Stimulated activated naive CD8-positive, alpha-beta T cell treated with anti-CD3 and anti-CD28 coated beads, Interleukin-15, amount 100 ng/mL, for 72 hours (primary cell): ENCODE measurements around the gene MYDGF.
"Not testable (repeated sequence)": the region's sequence is repeated elsewhere in the genome, so short reads cannot be mapped to it uniquely, and the experiment has no call there.

ENCODE experiments used
- ATAC-seq: fragments of 150-1000 bp; cut with Tn5 transposase; 2 replicates; pipeline ENCODE4 v1.10.0; 2021; ENCODE audit warnings: mild to moderate bottlenecking, moderate library complexity
- DNase-seq, 2 donors: peaks; one replicate each; pipeline ENCODE4 v3.0.0; 2021 to 2022
- H3K27ac Mint-ChIP-seq, 2 donors: one replicate each; pipeline ENCODE4 v1.8.0; 2022; ENCODE audit warnings: mild to moderate bottlenecking in 2 of 2, mixed read lengths in 2 of 2, moderate library complexity in 2 of 2
- H3K27me3 Mint-ChIP-seq: one replicate; pipeline ENCODE4 v1.8.0; 2022; ENCODE audit warnings: mixed read lengths
- H3K4me1 Mint-ChIP-seq: one replicate; pipeline ENCODE4 v1.8.0; 2022; ENCODE audit warnings: mild to moderate bottlenecking, mixed read lengths
- H3K4me3 Mint-ChIP-seq, 2 donors: one replicate each; pipeline ENCODE4 v1.8.0; 2022; ENCODE audit warnings: mild to moderate bottlenecking in 2 of 2, mixed read lengths in 2 of 2, moderate library complexity in 1 of 2
- H3K9me3 Mint-ChIP-seq, 2 donors: one replicate each; pipeline ENCODE4 v1.8.0; 2022; ENCODE audit warnings: mixed read lengths in 2 of 2

The MYDGF gene

GRCh38 chr19:4690361-4690760 lies 20.2 kb upstream of the MYDGF start:
- H3K4me1 Mint-ChIP-seq, result no peaks in the 10 kb centered on the region
- DNase-seq (no peak), ATAC-seq (no peak)
- H3K27me3 Mint-ChIP-seq, result no peaks in the 10 kb centered on the region
- peak overlapping the region in 1 of 2 donors; percentile 42 for H3K27ac Mint-ChIP-seq
- no peaks in the 10 kb centered on the region for H3K9me3 Mint-ChIP-seq
- no peak overlapping the region for H3K4me3 Mint-ChIP-seq

- H3K27ac Mint-ChIP-seq, result no peak overlapping the region
- no peaks in the 10 kb centered on the region for H3K4me1 Mint-ChIP-seq
- no peaks in the 10 kb centered on the region for H3K9me3 Mint-ChIP-seq
- H3K27me3 Mint-ChIP-seq, result no peaks in the 10 kb centered on the region
- H3K4me3 Mint-ChIP-seq, result no peak overlapping the region
- DNase-seq, result no peak
- no peak for ATAC-seq
Measured at GRCh38 chr19:4689403-4689802, 19.3 kb upstream of the MYDGF start.

DNA sequence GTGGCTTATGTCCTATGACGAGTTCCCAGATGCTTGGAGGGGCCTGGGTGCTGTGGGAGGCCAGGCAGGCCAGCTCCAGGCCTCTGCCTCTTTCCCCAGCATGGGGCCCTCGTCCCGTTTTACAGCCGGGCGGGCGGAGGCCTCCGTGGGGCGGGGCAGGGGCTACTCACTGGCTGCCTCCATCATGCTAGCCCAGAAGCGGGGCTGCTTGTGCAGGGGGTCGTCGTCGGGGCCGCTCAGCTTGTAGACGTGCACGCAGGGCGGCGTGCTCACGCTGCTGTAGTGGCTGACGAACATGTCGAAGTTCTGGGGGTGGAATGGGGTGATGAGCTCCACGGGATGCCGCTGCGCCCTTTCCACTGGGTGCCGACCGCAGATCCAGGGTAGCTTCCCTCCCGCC lies 18.4 kb upstream of the MYDGF start:
- no peaks in the 10 kb centered on the region for H3K27me3 Mint-ChIP-seq
- DNase-seq (no peak), ATAC-seq (no peak)
- H3K9me3 Mint-ChIP-seq, result no peaks in the 10 kb centered on the region
- no peak overlapping the region for H3K27ac Mint-ChIP-seq
- no peaks in the 10 kb centered on the region for H3K4me1 Mint-ChIP-seq
- no peak overlapping the region for H3K4me3 Mint-ChIP-seq

GRCh38 chr19:4687396-4687795 lies 17.3 kb upstream of the MYDGF start:
- Mint-ChIP-seq H3K27me3 (no peaks in the 10 kb centered on the region), H3K4me3 (no peak overlapping the region), H3K27ac (no peak overlapping the region), H3K4me1 (no peaks in the 10 kb centered on the region), H3K9me3 (no peaks in the 10 kb centered on the region)
- no peak for DNase-seq
- ATAC-seq, result no peak

DNA sequence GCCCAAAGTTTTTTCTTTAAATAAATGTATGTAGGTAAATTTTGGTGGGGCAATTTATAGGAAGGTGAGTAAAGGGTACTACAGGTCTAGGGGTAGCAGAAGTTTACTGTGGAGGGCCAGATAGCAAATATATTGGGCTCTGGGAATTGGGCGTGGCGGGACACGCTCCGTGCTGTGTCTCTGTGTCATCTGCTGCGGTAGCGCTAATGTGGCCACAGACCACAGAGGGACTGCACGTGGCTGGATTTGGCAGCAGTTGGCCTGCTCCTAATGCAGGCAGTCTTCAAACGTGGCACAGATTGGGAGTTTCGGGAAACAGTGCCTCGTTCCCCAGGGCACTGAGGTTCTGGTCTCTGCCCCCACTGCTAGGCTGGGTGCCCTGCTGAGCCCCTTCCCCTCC lies 16.6 kb upstream of the MYDGF start:
- no peak for ATAC-seq
- Mint-ChIP-seq H3K27ac (peak overlapping the region in 1 of 2 donors; percentile 78), H3K9me3 (no peaks in the 10 kb centered on the region), H3K4me1 (no peaks in the 10 kb centered on the region), H3K4me3 (no peak overlapping the region), H3K27me3 (no peaks in the 10 kb centered on the region)
- DNase-seq, result no peak

- Mint-ChIP-seq H3K27ac (no peak overlapping the region), H3K4me1 (no peaks in the 10 kb centered on the region), H3K9me3 (no peaks in the 10 kb centered on the region), H3K27me3 (no peaks in the 10 kb centered on the region), H3K4me3 (no peak overlapping the region)
- ATAC-seq, result no peak
- no peak for DNase-seq
Measured at GRCh38 chr19:4684312-4685095, 14.4 kb upstream of the MYDGF start.

DNA sequence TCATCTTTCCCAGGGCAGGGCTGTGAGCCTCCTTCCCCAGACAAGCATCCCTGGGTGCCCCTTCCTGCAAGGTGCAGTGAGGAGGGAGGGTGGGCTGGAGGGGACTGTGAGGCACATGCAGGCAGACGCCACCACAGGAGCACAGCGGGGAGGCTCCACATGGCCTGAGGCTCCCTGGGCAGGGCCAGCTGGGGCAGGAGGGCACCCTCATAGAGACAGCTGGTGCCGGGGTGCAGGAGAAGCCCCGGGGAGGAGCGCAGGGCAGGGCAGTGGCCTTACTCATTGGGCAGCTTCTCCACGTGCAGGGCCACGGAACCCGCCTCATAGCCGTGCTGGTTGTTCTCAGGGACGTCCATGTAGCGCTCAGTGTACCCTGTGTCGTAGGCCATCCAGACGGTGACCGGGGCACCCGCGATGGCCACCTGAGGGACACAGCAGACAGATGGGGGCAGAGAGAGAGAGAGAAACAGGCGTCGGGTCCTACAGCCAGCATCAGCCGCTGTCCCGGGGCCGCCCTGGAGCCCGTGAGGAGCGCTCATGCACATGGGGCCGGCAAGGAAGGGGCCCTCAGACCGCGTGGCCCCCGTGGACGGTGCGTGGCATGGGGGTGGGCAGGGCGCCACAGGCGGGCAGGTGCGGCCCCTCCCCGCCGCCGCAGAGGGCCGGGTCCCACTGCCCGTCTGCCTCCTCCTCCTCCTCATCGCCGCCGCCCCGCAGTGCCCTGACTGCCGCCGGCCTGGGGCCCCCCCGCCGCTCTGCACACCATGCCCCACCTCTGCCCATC lies 12.5 kb upstream of the MYDGF start:
- Mint-ChIP-seq H3K9me3 (no peaks in the 10 kb centered on the region), H3K27ac (peak overlapping the region in 1 of 2 donors; percentile 84), H3K4me3 (no peak overlapping the region), H3K4me1 (no peaks in the 10 kb centered on the region), H3K27me3 (no peaks in the 10 kb centered on the region)
- no peak for DNase-seq
- peak; percentile 64 for ATAC-seq

DNA sequence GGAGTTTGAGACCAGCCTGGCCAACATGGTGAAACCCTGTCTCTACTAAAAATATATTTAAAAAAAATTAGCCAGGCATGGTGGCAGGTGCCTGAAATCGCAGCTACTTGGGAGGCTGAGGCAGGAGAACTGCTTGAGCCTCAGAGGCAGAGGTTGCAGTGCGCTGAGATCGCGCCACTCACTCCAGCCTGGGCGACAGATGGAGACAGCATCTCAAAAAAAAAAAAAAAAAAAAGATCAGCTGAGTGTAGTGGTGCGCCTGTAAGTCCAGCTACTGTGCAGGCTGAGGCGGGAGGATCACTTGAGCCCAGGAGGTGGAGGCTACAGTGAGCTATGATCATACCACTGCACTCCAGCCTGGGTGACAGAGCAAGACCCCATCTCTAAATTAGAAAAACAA lies 9.9 kb upstream of the MYDGF start:
- ATAC-seq, DNase-seq, H3K27ac Mint-ChIP-seq, H3K9me3 Mint-ChIP-seq, H3K4me3 Mint-ChIP-seq, H3K27me3 Mint-ChIP-seq, H3K4me1 Mint-ChIP-seq: not testable (repeated sequence)

DNA sequence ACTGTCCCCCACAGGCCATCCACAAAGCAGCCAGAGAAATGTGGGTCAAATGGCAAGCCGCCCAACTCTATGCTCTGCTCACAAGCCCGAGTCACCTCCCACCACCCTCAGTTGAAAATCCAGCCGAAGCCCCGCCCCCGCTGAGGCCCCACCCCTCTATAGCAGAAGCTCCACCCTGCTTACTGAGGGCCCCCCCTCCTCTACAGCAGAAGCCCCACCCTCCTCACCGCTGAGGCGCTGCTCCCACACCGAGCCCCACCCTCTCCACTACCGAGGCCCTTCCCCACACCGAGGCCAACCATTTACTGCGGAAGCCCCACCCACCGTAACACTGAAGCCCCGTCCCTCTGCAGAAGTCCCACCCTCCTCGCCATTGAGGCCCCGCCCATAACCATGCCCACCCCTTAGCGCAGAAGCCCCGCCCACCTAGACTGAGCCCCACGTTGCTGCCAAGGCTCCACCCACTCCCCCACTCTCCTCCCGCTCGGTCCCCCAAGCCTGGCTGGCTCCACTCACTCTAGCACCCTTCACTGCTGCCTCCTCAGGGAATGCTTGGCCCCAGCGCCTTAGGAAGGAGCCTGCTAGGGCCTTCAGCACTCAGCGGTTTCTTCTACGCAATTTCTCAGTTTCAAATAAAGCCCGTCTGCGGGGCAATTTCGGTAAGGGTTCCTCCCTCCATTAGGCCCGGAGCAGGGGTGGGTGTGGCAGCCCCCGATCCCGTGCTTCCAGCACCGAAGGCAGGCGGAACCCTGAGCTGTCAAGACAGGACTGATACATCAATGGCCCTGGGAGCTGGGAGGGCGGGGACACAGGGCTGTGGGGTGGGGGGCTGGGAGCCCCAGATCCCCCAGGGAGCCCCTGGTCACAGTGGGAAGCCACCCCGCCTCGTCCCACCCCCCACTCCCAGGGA lies 9.0 kb upstream of the MYDGF start:
- H3K9me3 Mint-ChIP-seq, result no peaks in the 10 kb centered on the region
- no peak overlapping the region for H3K4me3 Mint-ChIP-seq
- H3K4me1 Mint-ChIP-seq, result no peaks in the 10 kb centered on the region
- DNase-seq (no peak), ATAC-seq (peak; percentile 41)
- H3K27me3 Mint-ChIP-seq, result no peaks in the 10 kb centered on the region
- peak overlapping the region in 1 of 2 donors; percentile 63 for H3K27ac Mint-ChIP-seq

DNA sequence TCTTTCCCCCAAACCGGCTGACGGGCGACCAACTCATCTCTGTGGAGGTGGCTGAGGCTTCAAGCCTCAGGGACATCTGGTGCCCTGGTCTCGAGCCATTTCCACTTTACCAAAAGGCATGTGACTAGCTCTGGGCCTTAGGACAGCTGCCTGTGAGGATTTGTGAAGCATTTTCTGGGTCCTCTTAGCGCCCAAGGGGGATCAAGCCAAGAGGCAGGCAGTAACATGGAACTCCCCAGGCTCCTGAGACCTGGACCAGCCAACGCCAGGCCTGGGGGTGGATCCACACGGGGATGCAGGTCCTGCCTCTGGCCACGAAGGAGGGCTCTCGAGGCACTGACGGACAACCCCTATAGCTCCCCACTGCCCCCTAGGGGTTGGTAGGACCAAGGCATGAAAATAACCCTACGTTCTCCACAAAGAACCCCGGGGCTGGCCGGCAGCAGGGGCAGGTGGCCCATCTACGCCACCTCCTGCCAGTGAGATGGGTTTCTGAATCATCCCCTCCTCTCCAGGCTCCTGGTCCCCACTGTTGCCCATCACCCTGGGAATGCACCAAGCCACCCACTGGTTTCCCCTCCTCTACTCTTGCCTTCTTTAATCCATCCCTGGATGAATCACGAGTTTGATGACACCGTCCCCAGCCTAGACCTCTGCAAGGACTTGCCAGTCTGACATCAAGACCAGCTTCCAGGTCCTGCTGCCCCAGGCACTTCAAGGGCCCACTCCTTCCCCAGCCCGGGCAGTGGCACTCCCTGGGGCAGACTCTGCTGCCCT lies 7.0 kb upstream of the MYDGF start:
- H3K27ac Mint-ChIP-seq, result peak overlapping the region in 1 of 2 donors; percentile 39
- DNase-seq, result peak; percentile 19 to 26
- H3K27me3 Mint-ChIP-seq, result no peaks in the 10 kb centered on the region
- no peaks in the 10 kb centered on the region for H3K9me3 Mint-ChIP-seq
- no peak overlapping the region for H3K4me3 Mint-ChIP-seq
- no peaks in the 10 kb centered on the region for H3K4me1 Mint-ChIP-seq
- ATAC-seq, result no peak

- Mint-ChIP-seq H3K27me3 (no peaks in the 10 kb centered on the region), H3K9me3 (no peaks in the 10 kb centered on the region), H3K4me3 (no peak overlapping the region), H3K27ac (peak overlapping the region in 1 of 2 donors; percentile 85), H3K4me1 (no peaks in the 10 kb centered on the region)
- DNase-seq (no peak), ATAC-seq (no peak)
Measured at GRCh38 chr19:4675346-4675745, 5.2 kb upstream of the MYDGF start.

DNA sequence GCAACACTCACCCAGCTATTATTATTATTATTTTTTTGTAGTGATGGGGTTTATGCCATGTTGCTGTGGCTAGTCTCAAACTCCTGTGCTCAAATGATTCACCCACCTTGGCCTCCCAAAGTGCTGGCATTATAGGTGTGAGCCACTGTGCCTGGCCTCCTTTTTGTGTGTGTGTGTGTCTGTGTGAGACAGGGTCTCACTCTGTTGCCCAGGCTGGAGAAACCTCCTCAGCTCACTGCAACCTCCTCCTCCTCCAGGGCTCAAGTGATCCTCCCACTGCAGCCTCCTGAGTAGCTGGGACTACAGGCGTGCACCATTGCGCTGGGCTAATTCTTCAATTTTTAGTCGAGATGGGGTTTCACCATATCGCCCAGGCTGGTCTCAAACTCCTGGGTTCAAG lies 3.6 kb upstream of the MYDGF start:
- no peak for ATAC-seq
- Mint-ChIP-seq H3K4me3 (peak overlapping the region in 1 of 2 donors; percentile 11), H3K4me1 (peaks cover 8% of the 10 kb centered on the region), H3K27me3 (no peaks in the 10 kb centered on the region), H3K9me3 (no peaks in the 10 kb centered on the region), H3K27ac (no peak overlapping the region)
- no peak for DNase-seq

GRCh38 chr19:4673216-4673615 lies 3.1 kb upstream of the MYDGF start:
- no peak for ATAC-seq
- no peak for DNase-seq
- no peak overlapping the region for H3K27ac Mint-ChIP-seq
- H3K27me3 Mint-ChIP-seq, result no peaks in the 10 kb centered on the region
- H3K4me3 Mint-ChIP-seq, result no peak overlapping the region
- H3K9me3 Mint-ChIP-seq, result no peaks in the 10 kb centered on the region
- peaks cover 13% of the 10 kb centered on the region for H3K4me1 Mint-ChIP-seq

- DNase-seq (no peak), ATAC-seq (no peak)
- peak overlapping the region in 1 of 2 donors; percentile 40 for H3K4me3 Mint-ChIP-seq
- H3K4me1 Mint-ChIP-seq, result peaks cover 15% of the 10 kb centered on the region
- H3K27ac Mint-ChIP-seq, result no peak overlapping the region
- H3K9me3 Mint-ChIP-seq, result no peaks in the 10 kb centered on the region
- H3K27me3 Mint-ChIP-seq, result no peaks in the 10 kb centered on the region
Measured at GRCh38 chr19:4671185-4671851, 1.2 kb upstream of the MYDGF start.
